ENCODE results near the gene TBC1D24.
"Not testable (repeated sequence)": the region's sequence is repeated elsewhere in the genome, so short reads cannot be mapped to it uniquely, and the experiment has no call there.

GRCh38 chr16:2539192-2539844 lies 64.4 kb downstream of the TBC1D24 start:
- TF ChIP-seq, protein P1, sequence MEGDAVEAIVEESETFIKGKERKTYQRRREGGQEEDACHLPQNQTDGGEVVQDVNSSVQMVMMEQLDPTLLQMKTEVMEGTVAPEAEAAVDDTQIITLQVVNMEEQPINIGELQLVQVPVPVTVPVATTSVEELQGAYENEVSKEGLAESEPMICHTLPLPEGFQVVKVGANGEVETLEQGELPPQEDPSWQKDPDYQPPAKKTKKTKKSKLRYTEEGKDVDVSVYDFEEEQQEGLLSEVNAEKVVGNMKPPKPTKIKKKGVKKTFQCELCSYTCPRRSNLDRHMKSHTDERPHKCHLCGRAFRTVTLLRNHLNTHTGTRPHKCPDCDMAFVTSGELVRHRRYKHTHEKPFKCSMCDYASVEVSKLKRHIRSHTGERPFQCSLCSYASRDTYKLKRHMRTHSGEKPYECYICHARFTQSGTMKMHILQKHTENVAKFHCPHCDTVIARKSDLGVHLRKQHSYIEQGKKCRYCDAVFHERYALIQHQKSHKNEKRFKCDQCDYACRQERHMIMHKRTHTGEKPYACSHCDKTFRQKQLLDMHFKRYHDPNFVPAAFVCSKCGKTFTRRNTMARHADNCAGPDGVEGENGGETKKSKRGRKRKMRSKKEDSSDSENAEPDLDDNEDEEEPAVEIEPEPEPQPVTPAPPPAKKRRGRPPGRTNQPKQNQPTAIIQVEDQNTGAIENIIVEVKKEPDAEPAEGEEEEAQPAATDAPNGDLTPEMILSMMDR (IDR thresholded peaks at IDR 0.05): not testable (repeated sequence)
- TF ChIP-seq POLR2A (IDR thresholded peaks at IDR 0.05): not testable (repeated sequence)
